Activated T-cell treated with anti-CD3 and anti-CD28 coated beads for 4 hours (primary cell): ENCODE measurements around the gene LCK.
"Not testable (repeated sequence)": the region's sequence is repeated elsewhere in the genome, so short reads cannot be mapped to it uniquely, and the experiment has no call there.

ENCODE experiments used
- DNase-seq: peaks from one replicate; pipeline ENCODE4 v3.0.0-alpha.2; 2020

Gene LCK

DNA sequence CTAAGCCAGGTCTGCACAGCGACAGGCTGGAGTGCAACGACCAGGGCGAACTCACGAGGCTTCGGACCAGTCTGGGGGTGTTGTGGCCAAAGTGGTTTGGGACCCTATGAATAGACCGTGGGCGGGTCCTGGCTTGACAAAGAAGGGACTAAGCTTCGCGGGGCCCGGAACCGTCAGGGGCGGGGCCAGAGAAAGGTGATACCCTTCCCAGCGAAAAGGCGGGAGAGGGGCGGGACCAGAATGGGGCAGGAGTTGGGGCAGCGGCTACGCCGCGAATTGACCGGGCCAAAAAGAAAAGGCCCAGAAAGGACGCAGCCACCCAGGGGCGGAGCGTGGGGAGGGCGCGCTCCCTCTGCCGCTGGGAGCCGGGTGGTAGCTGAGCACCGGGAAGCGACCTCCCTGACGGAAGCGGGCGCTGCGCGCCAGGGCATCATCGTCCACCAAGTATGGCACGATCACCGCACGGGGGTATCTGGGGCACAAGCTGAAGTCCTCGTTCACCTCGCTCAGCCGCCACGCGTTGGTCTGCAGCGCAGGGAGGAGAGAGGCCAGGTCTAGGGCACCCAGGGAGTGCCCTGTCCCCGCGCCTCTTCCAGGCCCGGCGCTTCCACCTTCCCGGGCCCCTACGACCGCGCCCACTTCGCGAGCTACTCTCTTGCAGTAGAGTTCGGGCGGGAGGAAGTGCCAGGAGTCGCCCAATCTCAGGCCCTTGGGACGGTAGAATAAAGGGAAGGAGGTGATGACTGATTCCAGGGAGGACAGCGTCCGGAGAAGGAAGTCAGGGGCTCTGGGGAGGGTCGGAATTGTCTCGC is 10.7 kb upstream of the LCK start:
- no peak for DNase-seq

- DNase-seq: no peak
Measured at GRCh38 chr1:32241001-32241763, 9.9 kb upstream of the LCK start.

GRCh38 chr1:32242341-32242851 is 8.7 kb upstream of the LCK start:
- no peak for DNase-seq

- no peak for DNase-seq
Measured at GRCh38 chr1:32246888-32247273, 4.2 kb upstream of the LCK start, which contains the start of gene FAM167B. FAM167B (plus strand) TSS chr1:32247222; CDS start chr1:32247422, 200 bp downstream.

GRCh38 chr1:32247452-32247851 is 3.6 kb upstream of the LCK start:
- DNase-seq: no peak

GRCh38 chr1:32247983-32248889 is 2.8 kb upstream of the LCK start:
- DNase-seq: peak; percentile 64

GRCh38 chr1:32249831-32250525 is 1.1 kb upstream of the LCK start:
- DNase-seq: peak; percentile 69

GRCh38 chr1:32255072-32256071 is 4.3 kb downstream of the LCK start:
- DNase-seq: no peak

DNA sequence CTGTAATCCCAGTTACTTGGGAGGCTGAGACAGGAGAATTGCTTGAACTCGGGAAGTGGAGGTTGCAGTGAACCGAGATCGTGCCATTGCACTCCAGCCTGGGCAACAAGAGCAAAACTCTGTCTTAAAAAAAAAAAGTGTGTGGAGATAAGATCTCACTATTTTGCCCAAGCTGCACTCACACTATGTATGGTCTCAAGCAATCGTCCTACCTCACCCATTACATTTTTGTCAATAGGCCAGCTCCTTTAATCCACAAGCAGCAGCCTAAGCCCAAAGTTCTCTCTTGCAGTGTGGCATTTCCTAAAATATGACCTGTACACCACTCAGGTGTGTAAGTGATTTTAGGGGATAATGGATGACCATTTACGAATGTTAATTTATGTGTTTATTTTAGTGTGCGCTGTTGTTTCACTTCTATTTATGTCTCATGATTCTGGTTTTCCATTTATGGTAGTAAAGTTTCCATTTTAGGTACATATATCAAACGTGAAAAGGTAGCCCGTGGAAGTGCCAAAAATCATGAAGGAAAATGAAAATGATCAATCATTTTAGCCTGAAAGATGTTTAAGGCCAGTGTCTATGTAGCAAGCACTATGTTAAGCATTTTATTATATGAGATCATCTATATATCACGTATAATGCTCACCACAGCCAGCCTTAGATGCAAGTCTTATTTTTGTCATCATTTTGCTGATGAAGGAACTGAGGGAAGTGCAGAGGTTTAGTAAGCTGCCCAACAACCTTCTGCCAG is 5.6 kb downstream of the LCK start:
- DNase-seq: no peak

DNA sequence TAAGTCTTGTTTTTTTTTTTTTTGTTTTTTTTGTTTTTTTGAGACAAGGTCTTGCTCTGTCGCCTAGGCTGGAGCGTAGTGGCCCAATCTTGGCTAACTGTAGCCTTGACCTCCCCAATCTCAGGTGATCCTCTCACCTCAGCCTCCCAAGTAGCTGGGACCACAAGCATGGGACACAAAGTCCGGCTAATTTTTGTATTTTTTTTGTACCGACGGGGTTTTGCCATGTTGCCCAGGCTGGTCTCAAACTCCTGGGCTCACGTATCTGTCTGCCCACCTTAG is 6.1 kb downstream of the LCK start:
- no peak for DNase-seq

- DNase-seq: not testable (repeated sequence)
Measured at GRCh38 chr1:32263236-32263593, 12.2 kb downstream of the LCK start.

- no peak for DNase-seq
Measured at GRCh38 chr1:32263744-32264143, 12.7 kb downstream of the LCK start.

GRCh38 chr1:32265846-32266245 is 14.8 kb downstream of the LCK start:
- no peak for DNase-seq

GRCh38 chr1:32266921-32267591 is 16.0 kb downstream of the LCK start:
- no peak for DNase-seq

DNA sequence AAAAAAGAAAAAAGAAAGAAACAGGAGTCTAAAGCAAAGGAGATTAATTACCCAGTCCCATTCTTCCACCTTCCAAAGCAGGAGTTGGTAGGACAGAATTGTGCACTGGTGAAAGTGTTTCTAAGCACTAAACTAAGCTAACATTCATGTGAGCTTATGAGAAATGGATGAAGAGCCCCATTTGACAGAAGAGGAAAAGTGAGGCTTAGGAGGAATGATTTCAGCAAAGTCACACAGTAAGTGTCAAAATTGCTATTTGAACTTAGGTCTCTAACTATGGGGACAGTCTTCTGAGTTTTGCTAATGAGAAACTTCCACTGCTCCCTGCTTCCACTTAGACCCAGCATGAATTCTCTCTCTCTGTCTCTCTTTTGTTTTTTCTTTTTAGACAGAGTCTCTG is 18.7 kb downstream of the LCK start:
- DNase-seq: no peak

- DNase-seq: peak; percentile 38
Measured at GRCh38 chr1:32272557-32273390, 21.7 kb downstream of the LCK start.

DNA sequence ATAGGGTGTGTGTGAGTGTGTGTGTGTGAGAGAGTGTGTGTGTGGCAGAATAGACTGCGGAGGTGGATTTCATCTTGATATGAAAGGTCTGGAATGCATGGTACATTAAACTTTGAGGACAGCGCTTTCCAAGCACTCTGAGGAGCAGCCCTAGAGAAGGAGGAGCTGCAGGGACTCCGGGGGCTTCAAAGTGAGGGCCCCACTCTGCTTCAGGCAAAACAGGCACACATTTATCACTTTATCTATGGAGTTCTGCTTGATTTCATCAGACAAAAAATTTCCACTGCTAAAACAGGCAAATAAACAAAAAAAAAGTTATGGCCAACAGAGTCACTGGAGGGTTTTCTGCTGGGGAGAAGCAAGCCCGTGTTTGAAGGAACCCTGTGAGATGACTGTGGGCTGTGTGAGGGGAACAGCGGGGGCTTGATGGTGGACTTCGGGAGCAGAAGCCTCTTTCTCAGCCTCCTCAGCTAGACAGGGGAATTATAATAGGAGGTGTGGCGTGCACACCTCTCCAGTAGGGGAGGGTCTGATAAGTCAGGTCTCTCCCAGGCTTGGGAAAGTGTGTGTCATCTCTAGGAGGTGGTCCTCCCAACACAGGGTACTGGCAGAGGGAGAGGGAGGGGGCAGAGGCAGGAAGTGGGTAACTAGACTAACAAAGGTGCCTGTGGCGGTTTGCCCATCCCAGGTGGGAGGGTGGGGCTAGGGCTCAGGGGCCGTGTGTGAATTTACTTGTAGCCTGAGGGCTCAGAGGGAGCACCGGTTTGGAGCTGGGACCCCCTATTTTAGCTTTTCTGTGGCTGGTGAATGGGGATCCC is 22.5 kb downstream of the LCK start:
- DNase-seq: peak; percentile 81
